ENCODE results near the gene SSH2. TPM values are rescaled to one million over a fixed set of nuclear protein-coding genes. Genes with fewer than 3 reads are reported as not detected.
"Not testable (repeated sequence)": the region's sequence is repeated elsewhere in the genome, so short reads cannot be mapped to it uniquely, and the experiment has no call there.

SSH2 gene
- total RNA-seq, 1 donor from 2014 or later = 16.2 TPM

DNA sequence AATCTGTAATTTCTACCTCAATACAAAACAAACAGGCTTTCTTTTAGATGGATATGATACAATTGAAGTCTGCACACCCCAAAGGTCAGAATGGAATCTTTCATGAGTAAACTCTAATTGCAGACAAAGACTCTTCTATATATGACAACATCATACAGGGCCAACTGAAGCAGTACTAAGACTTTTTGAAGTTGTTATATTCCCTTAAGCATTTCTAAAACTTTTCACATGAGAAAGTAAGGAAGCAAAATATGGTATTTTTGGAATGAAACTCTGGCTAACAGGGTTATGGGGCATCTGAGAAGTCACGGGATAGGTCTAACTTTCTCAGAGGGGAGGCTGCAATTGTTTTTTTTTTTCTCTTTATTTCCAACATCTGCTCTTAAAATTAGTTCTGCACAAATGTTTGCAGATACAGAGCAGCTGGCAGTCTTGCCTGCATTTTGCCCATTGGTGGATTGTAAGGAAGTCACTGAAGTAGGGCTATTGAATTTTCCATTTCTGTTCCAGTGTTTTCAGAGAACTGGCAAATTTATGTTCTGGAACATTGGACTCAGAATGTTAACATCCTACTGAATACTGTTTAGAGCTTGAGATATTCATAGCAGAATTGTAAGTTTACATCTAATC, 59.1 kb downstream of the SSH2 start:
- no peak for DNase-seq

DNA sequence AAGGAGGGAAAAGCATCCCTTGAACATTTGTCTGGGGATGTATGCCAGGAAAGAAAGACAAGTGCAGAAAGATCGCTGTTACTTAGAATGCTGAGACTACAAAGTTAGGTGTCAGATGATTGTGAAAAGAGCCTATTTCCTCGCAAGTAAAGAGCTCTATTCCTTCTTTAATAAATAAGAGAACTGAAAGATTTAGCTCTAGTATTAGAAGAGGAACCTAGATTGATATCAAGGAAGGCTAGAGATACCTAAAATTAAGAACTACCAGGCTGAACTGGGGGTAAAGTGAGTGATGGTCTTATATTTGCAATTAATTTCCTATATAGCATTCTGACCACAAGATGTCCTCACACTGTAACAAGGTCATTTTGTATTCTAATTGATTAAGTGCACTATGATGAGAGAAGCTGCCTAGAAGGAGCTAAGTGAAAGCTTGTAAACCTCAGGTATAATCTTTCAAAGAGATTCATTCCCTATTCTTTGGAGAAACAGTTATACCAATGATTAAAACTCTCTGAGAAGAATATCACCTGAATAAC, 62.3 kb downstream of the SSH2 start:
- no peak for DNase-seq

DNA sequence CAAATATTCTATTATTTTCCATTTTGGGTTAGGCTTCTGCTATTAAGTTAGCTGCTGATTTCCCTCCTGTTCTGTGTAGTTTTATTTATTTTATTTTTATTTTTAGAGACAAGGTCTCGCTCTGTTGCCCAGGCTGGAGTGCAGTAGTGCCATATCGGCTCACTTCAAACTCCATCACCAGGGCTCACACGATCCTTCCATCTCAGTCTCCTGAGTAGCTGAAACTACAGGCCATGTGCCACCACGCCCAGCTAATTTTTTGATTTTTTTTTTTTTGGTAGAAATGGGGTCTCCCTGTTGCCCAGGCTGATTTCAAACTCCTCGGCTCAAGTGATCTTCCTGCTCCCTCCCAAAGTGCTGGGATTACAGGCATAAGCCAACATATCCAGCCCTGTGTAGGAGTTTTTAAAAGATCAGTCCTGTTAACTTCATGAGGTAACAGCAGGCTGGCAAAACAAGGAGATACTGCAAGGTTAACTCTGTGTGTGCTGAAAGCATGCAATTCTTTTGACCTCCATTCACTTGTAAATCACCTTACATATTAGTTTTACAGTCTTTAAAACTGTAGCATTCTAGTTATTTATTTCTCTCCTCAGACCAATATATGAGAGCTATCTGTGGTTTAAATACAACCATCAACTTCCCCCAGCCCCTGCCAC, 63.2 kb downstream of the SSH2 start:
- DNase-seq = no peak

DNA sequence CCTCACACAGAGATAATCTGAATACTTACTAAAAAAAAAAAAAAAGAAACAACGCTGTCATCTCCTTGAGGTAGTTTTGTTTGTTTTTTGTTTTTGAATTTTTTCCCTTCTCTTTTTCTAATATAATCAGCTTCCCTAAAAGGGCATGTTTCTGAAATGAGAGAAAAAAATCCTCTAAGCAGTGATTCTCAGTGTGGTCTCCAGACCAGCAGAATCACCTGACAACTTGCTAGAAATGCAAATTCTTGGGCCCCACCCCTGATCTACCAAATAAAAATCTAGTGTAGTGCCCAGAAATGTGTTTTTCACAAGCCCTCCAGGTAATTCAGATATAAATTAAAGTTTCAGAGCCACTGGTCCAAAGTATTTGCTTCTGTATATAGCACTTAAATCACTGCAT, 65.4 kb downstream of the SSH2 start:
- DNase-seq = no peak

DNA sequence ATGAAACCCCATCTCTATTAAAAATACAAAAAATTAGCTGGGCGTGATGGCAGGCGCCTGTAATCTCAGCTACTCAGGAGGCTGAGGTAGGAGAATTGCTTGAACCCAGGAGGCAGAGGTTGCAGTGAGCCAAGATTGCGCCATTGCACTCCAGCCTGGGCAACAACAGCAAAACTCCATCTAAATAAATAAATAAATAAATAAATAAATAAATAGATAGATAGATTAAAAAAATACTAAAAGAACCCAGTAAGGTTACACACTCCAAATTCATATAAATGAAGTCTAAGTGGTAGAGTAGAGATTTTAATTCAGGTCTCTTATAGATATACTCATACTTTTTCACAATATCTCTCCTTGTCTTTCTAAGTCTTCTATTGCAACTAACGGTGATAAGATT, 65.9 kb downstream of the SSH2 start:
- DNase-seq = not testable (repeated sequence)

DNA sequence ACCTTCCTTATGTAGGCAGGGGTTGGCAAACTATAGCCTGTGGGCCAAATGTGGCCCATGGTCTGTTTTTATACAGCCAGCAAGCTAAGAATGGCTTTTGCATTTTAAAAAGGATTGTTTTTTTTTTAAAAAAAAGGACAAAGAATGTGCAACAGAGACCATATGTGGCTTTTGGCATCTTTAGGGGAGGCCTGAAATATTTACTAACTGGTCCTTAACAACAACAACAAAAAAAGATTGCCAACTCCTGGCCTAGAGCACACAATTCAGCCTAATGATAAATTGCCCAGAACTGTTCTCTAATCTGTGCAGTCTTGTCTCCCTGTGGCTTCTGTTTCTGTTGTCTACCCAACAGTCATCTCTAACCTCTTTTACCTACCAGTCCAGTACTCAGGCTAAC, 67.1 kb downstream of the SSH2 start:
- no peak for DNase-seq

DNA sequence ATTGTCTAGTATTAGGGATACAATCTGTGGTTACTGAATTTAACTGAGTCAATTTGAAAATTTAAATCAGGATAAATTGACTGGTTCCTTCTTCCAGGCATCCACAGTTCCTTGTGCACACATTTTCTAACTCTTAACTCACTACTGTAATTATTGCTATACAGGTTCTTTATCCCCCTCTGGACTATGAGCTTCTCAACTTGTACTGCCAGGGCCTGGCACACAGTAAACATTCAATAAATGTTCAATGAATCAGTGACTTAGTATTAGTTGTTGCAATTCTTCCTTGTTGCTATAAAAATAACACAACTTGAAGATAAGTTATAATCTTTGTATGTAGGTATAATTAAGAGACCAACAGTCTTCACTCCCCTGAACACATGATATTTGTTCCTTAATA, 67.9 kb downstream of the SSH2 start:
- no peak for DNase-seq

DNA sequence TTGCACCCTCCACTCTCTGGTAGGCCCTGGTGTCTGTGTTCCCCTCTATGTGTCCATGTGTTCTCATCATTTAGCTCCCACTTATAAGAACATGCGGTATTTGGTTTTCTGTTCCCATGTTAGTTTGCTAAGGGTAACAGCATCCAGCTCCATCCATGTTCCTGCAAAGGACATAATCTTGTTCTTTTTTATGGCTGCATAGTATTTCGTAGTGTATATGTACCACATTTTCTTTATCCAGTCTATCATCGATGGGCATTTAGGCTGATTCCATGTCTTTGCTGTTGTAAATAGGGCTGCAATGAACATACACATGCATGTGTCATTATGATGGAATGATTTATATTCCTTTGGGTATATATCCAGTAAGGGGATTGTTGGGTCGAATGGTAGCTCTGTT, 70.6 kb downstream of the SSH2 start:
- not testable (repeated sequence) for DNase-seq

DNA sequence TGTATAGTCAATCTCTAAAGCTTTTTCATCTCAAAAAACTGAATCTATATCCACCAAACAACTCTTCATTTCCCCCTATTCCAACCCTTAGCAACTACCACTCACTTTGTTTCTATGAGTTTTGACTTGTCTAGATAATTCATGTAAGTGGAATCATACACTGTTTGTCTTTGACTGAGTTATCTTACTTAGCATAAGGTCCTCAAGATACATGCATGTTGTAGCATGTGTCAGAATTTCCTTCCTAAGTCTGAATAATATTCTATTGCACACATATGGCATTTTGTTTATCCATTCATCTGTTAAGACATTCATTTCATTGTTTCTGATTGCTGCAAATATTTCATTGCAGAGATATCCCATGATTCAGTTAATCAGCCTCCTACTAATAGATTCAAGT, 72.2 kb downstream of the SSH2 start:
- no peak for DNase-seq

DNA sequence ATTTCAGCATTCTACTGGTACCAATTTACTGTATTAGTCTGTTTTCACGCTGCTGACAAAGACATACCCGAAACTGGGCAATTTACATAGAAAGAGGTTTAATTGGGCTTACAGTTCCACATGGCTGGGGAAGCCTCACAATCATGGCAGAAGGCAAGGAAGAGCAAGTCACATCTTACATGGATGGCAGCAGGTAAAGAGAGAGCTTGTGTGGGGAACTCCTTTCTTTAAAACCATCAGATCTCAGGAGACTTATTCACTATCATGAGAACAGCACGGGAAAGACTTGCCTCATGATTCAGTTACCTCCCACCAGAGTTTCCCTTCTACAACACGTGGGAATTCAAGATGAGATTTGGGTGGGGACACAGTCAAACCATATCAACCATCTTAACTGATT, 72.9 kb downstream of the SSH2 start:
- not testable (repeated sequence) for DNase-seq

DNA sequence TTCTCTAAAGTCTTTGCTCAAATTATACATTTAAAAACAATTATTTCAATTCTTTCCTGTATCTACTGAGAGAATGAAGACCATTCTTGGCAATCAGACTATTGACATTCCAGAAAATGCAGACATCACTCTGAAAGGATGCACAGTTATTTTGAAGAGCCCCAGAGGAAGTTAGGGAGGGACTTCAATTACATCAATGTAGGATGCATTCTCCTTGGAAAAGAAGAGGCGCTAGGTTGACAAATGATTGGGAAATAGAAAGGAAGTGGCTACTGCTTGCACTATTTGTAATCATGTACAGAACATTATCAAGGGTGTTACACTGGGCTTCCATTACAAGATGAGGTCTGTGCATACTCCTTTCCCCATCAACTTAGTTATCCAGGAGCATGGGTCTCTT, 74.3 kb downstream of the SSH2 start:
- DNase-seq = peak; percentile 47

DNA sequence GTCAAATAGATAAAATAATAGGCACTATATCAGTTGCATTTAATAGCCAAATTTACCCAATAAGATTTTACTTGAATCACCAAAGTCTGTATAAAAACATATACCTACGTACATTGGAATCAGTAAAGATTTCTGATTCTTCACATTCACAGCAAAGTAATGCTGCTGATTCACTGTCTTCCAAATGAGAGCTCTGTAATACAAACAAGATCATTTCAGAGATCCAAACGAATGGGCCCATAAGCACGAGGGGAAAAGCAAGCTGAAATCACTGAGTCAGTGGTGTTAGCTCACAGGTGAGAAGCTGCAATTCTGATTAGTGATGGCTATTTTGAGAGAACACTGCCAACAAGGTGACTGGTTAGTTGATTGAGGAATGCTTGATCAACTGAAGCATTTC, 81.3 kb downstream of the SSH2 start:
- no peak for DNase-seq

DNA sequence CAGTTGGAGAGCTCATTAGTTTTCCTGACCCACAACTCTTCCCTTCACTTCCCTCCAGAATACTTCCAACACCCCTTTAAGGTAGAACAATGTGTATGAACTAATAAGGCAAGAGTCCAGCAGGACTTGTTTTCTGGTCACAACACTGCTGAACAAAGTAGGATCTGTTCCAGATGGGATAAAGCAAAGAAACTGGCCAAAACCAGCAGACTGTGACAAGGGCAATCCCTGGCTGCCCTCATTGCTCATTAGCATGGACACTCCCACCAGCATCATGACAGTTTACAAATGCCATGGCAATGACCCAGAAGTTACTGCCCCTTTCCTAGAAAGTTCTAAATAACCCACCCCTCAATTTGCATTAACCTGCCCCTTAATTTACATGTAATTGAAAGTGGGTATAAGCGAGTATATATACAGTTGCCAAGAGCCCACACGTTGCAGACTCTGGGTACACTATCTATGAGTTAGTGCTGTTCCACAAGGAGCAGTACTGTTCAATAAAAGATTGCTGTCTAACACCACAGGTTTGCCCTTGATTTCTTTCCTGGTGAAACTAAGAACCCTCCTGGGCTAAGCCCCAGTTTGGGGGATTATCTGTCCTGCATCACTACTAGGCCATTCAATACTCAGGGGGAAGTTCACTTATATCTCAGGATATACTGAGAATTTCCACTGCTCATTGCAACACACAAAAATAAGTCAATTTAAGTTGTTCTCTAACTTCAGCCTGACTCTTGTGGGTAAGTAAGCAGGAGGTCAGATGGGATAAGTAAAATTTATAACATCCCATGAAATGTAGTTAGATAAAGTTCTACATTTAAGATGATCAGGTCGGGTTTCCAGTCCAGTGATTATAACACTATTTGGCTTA, 82.3 kb downstream of the SSH2 start:
- DNase-seq = no peak

DNA sequence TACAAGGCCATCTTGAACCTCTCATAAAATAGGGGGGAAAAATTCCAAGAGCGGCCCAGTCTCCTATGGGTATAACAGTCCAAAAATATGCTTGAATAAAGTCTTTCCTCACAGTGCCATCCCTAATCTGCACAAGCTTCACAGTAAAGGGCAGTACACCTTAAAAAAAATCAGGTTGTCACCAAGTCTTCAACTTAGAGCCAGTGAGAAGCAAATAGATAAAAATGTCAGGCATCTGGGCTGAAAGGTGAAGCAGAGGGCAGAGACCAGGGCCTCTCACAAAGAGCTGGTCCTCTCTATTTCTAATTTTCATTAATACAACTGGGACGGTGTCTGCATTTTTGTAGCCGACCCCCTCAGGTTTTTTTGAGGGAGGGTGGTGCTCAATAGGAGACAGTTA, 82.9 kb downstream of the SSH2 start:
- no peak for DNase-seq

DNA sequence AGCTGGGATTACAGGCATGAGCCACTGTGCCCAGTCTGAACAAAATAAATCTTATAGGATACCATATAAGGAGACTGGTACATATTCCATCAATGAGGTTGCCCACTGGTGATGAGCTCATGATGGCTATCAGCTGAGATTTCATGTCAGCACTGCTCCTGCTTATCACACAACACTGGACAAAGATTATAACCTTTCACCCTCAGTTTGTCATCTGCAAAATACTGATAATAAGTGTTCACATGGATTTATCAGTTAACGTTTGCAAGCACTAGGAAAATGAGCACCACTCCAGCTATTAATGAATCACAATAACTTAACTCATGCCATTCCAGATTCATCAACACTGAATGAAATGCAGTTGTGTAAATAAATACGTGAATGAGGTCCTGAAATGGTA, 83.7 kb downstream of the SSH2 start:
- DNase-seq = no peak

DNA sequence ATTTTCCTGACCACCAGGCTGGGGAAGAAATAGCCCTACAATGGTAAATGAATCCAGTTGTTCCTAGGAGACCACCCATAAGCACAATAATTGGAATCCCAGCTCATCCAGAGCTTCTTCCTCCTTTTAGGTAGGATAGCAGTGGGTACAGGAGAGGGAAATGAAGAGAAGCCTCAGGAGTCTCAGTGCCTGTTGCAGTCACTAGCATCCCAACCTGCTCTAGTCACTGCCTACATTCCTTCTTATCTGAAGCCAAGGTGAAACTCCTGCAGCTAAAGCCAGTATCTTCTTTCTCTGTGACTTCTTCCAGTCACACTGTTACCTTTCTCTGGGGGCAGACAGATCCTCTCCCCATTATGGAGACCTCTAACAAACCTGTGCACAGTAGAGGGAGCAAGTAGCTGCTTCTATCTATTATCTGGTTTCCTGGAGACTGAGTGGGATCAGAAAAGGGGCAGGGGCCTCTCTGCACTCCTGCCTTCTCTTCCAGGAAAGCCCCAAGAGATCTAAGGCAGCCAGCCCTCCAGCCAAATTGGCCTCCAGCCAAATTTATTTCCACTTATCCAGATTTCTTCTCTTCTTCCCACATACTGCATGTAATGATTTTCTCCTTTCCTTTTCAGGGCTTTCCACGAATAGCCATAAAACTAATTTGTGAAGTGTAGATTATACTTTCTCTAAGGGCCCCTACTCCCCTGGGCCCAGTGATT, 85.5 kb downstream of the SSH2 start:
- DNase-seq = peak; percentile 56

DNA sequence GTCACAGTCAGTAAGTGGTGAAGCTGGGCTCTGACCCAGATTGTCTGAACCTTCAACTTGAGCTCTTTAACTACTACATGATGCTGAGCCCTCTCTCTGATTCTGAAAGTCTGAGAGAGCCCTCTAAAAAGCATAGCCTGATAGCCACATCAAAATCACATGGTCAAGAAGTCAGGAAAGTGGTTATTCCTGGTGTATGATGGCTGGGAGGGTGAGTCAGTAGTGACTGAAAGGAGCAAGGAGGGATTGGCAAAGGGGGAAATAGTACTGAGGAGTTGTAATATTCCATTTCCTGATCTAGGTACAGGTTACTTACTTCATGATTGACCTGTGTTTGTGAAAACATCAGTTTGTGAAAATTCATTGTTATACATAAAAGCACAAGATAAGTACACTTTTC, 89.1 kb downstream of the SSH2 start:
- DNase-seq = no peak

DNA sequence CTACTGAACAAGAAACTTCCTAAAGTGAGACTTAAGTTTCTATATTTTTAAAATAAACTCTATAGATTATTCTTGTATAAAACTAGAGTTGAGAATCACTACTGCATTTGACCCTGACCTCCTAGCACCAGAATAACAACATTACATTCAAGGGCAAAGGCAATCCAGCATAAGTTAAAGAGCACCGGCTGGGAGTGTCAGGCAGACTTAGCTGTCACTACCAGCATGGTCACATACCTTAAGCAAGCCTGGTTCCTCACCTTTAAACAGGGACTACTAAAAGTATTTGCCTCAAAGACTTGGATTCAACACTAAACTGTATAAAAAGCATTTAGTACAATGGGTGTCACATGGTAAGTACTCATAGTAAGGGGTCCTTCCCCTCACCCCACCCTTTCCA, 90.4 kb downstream of the SSH2 start:
- no peak for DNase-seq

DNA sequence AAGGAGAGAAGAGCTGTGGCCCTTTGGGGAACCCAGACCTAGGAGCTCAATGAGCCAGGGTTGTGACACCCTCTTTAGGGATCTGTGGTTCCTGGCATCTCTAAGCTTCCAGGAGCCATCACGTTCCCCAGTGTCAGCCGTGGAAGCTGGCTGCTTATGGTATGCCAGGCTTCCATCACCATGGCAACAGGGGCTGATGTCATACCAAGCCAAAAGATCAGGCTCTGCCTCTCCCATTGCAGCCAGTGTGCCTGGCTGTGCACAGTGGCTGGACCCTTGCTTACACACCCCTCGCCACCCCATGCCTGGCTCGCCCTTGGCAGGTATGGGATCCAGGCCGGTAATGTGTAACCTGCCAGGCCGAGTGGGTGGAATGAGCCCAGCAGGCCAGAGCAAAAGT, 91.1 kb downstream of the SSH2 start:
- no peak for DNase-seq

DNA sequence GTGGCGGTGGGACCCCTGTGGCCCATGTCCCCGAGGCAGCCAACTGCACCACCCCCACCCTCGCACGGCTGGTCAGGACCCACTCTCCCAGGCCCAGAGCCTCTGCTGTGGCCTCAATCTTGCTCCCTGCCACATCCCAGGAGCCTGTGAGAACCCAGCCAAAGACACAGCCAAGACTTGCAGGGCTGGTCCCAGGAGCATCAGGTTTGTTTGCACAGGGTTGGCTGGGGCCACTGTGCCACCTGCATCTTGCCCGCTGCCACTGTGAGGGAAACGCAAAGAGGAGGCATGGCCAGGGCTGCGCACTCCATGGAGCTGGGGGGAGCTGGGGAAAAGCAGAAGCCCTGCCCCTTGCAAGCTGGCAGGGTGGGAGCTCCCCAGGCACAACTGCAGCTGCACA, 92.5 kb downstream of the SSH2 start:
- DNase-seq = no peak

DNA sequence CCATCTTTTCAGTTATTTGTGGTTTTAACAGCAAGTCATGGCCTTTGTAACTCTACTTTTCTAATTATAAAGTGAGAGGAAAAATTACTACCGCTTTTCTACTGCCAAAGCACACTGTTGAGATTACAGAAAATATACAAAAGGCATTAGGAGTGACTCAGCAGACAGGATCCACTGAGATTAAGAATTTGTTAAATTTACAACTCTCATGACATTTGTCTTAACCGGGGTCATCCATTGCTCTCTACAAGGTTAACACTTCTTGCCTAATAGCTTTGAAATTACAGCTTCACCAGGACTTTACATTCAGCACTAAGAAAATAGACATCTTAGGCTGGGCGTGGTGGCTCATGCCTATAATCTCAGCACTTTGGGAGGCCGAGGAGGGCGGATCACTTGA, 93.4 kb downstream of the SSH2 start:
- DNase-seq = no peak
